Ovary (tissue), 9 donors: ENCODE results near the gene TRA2B. TPM values are rescaled to one million over a fixed set of nuclear protein-coding genes. Genes with fewer than 3 reads are reported as not detected.

Source experiments
- DNase-seq, 5 donors: peaks; one replicate each; pipeline ENCODE4 v3.0.0-alpha.2; 2019 to 2020
- H3K27ac ChIP-seq, 2 donors: fragments of 200-600 bp; one replicate each; pipeline versions ENCODE4 v1.5.1 to v1.8.0; 2019 to 2022
- H3K27me3 ChIP-seq: fragments of 200-600 bp; one replicate; pipeline ENCODE4 v1.8.0; 2022
- H3K36me3 ChIP-seq: fragments of 200-600 bp; sonication (generic); one replicate; pipeline ENCODE4 v1.5.1; 2019
- H3K4me1 ChIP-seq: one replicate; pipeline ENCODE4 v1.8.1; 2013; ENCODE audit warnings: mild to moderate bottlenecking, moderate library complexity; ENCODE audit not compliant: insufficient read depth
- H3K4me3 ChIP-seq: fragments of 200-600 bp; sonication (generic); one replicate; pipeline ENCODE4 v1.5.1; 2017
- H3K9me3 ChIP-seq, 2 donors: fragments of 200-600 bp in 1 of 2; sonication (generic) in 1 of 2; one replicate each; pipeline versions ENCODE4 v1.5.1 to v1.8.1; 2013 to 2019; ENCODE audit warnings: mild to moderate bottlenecking in 1 of 2, moderate library complexity in 1 of 2
- EP300 ChIP-seq: sonication (generic); formaldehyde crosslinking; IDR thresholded peaks from one replicate; pipeline ENCODE4 v1.6.1; 2017; ENCODE audit warnings: antibody characterized with exemption
- POLR2A ChIP-seq: fragments of 450-650 bp; IDR thresholded peaks from one replicate; pipeline ENCODE4 v1.6.1; 2017; ENCODE audit warnings: antibody characterized with exemption, mild to moderate bottlenecking, moderate library complexity
- WGBS, 3 donors: extraction: QIAGEN DNeasy Blood & Tissue Kit in 1 of 3; methylation state at CpG; one replicate each; pipeline versions ENCODE4 v1.1.5 to v1.1.7; 2013 to 2017; 5-methylcytosine and 5-hydroxymethylcytosine counted together
- intact Hi-C, 4 donors: fragments of 100-400 bp; cut with DNase I; formaldehyde crosslinking; loops; one replicate each; pipeline versions ENCODE4 v1.11.0 to v1.15.1; 2022 to 2023
- polyA plus RNA-seq, 2 donors: library from polyadenylated mRNA; stranded (reverse); fragments of 200-250 nt in 1 of 2; fragments of 350-450 nt in 1 of 2; fragmentation: Illumina TruSeq in 1 of 2; extraction: RNeasy Lipid Tissue Mini Kit (QIAGEN cat#74804) in 1 of 2; gene quantifications; one replicate each; pipeline ENCODE4 v1.2.3, GENCODE V29; 2013 to 2014
- total RNA-seq, 7 donors: library from RNA; depleted of rRNA in 2 of 7; stranded (reverse); fragments of >200 nt in 2 of 7; fragmentation: NEBNext Ultra II Directional in 3 of 7; extraction: Animal tissue kit (Norgen Biotek cat#: 25700) in 3 of 7; gene quantifications; one replicate each; pipeline versions ENCODE4 v1.1.0 to v1.2.4, GENCODE V29; 2016 to 2023
- TF ChIP-seq, protein P1 (sequence below), 3 donors: fragments of 450-650 bp in 2 of 3; fragments of 200-600 bp in 1 of 3; IDR thresholded peaks; one replicate each; pipeline versions ENCODE4 v1.5.1 to v1.8.0; 2016 to 2022; ENCODE audit warnings: antibody characterized with exemption in 3 of 3, mild to moderate bottlenecking in 1 of 3
- donor health status: DM: no; HTN: no; CAD: no; lungs with moderate emphysema.
- donor health status: DM: no; HTN: no; CAD: no.
- donor health status: Bipolar disorder and iron deficiency.
- donor health status: DM: yes; HTN: yes; CAD: no.
- donor health status: DM: no; HTN: no; CAD: no.
- donor health status: DM: yes; HTN: yes; CAD: no.

TRA2B gene
- total and polyA plus RNA-seq, 9 donors = 83.0 to 158 (median 119) TPM

DNA sequence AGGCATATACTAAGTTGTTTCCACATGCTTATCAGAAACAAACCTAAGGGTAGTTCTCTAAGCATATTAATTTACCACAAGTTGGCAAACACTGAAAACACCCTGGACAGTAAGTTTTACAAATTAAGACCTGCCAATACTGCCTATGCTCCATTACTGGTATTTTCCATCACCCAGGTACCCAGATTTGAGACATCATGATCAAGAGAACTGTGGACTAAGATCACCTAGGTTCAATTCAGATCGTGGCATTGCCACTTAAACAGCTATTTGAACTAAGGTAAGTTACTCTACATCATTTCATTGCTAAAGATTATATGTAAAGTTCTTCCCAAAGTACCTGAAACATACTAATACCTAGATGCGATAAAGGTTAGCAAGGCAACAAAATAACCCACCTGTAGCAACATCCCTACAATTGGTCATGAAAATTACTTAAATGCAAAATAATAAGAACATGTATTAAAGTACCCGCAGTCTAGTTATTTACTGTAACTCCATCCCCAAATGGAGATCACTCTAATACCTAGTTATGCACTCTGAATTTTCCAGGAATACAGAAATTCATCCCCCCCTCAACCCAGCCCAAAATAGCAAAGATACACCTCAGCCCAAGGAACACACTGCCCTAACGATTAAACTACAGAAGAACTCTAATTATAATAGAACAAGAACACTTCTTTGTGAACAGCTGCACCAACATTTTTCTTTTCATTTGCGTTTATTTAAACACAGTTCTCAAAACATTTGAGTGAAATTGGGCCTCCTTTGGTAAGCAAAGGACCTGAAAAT lies 21.6 kb downstream of the TRA2B start:
- TF ChIP-seq POLR2A (no peak), EP300 (no peak)
- TF ChIP-seq, protein P1, sequence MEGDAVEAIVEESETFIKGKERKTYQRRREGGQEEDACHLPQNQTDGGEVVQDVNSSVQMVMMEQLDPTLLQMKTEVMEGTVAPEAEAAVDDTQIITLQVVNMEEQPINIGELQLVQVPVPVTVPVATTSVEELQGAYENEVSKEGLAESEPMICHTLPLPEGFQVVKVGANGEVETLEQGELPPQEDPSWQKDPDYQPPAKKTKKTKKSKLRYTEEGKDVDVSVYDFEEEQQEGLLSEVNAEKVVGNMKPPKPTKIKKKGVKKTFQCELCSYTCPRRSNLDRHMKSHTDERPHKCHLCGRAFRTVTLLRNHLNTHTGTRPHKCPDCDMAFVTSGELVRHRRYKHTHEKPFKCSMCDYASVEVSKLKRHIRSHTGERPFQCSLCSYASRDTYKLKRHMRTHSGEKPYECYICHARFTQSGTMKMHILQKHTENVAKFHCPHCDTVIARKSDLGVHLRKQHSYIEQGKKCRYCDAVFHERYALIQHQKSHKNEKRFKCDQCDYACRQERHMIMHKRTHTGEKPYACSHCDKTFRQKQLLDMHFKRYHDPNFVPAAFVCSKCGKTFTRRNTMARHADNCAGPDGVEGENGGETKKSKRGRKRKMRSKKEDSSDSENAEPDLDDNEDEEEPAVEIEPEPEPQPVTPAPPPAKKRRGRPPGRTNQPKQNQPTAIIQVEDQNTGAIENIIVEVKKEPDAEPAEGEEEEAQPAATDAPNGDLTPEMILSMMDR (IDR thresholded peaks at IDR 0.05) = no peak
- DNase-seq = no peak
- H3K9me3 ChIP-seq = no peaks in the 10 kb centered on the region
- no peaks in the 10 kb centered on the region for H3K36me3 ChIP-seq
- H3K4me3 ChIP-seq = no peak overlapping the region
- no peaks in the 10 kb centered on the region for H3K27me3 ChIP-seq
- H3K27ac ChIP-seq = no peak overlapping the region
- 75 to 87% (median 79%) methylated on average over 5 of the region's 5 CpGs for WGBS, 3 donors
- intact Hi-C loops = no loop called here
- no peaks in the 10 kb centered on the region for H3K4me1 ChIP-seq

DNA sequence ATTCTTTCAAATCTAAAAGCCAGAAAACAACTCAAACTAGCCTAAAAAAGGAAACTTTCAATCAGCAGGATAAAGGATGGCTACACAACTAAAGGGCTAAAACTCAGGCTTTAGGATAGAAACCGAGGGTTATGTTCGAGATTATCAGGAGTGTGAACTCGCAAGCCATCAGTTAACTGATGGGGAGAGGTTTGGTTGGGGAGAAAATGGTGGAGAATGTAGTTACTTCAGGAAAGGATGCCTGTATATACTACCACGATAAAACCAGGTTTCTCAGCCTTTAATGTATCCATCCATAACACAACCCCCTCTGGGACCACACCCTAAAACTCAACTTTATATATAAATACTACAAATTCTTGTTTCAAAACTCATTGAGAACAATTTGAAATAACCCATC lies 22.2 kb downstream of the TRA2B start:
- H3K4me3 ChIP-seq = no peak overlapping the region
- TF ChIP-seq EP300 (no peak), POLR2A (no peak)
- TF ChIP-seq, protein P1 (IDR thresholded peaks at IDR 0.05) = no peak
- H3K9me3 ChIP-seq = no peaks in the 10 kb centered on the region
- no peak overlapping the region for H3K27ac ChIP-seq
- no peaks in the 10 kb centered on the region for H3K27me3 ChIP-seq
- WGBS, 3 donors = 85 to 91% (median 86%) methylated on average over 4 of the region's 4 CpGs
- intact Hi-C loops = no loop called here
- no peaks in the 10 kb centered on the region for H3K36me3 ChIP-seq
- H3K4me1 ChIP-seq = no peaks in the 10 kb centered on the region
- no peak for DNase-seq

GRCh38 chr3:185914911-185915629 lies 22.7 kb downstream of the TRA2B start:
- TF ChIP-seq POLR2A = no peak
- TF ChIP-seq, protein P1 (IDR thresholded peaks at IDR 0.05) = no peak
- no peak for TF ChIP-seq EP300
- Histone ChIP-seq H3K4me1 (no peaks in the 10 kb centered on the region), H3K36me3 (no peaks in the 10 kb centered on the region), H3K27me3 (no peaks in the 10 kb centered on the region), H3K9me3 (no peaks in the 10 kb centered on the region), H3K27ac (no peak overlapping the region), H3K4me3 (no peak overlapping the region)
- DNase-seq = no peak
- 93% methylated on average over 6 of the region's 6 CpGs for WGBS, 3 donors
- intact Hi-C loops = no loop called here

DNA sequence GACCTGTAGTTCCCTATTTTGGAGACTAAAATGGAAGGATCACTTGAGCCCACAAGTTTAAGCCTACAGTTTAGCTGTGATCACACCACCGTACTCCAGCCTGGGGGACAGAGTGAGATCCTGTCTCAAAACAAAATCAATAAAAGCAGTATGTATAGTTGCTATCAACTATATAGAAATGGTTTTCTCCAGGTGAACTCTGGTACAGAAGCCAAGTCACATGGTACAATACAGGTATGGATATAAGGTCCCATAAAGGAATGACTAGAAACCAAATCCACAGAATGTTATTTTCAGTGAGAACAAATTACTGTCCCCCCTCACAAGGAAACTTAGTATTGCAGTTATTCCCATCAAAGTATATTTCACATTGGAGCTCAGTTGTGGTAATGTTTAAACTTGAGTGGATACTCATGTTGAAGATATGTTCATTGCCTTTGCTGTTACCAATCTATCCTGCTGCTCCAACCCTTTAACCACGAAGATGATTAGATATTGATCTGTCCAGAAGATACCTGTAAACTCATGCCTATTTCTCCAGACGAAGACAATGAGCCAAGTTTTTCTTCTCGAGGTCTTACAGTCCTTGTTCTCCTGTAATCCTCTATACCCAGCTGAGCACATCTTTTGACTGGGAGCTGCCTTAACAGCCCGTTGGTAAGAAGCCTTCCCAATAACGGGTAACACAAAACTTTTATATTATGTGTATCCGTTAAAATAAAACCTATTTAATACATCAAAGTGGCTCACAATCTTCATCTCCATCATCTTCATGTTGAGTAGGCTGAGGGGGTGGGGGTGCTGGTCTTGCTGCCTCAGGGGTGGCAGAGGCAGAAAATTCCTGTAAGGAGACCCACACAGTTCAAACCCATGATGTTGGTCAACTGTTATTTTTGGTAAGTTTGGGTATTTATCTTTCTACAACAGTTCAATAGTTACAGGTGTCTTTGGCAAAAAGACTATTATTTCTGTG lies 24.6 kb downstream of the TRA2B start:
- intact Hi-C loops = no loop called here
- WGBS, 3 donors = 49 to 65% (median 50%) methylated on average over 7 of the region's 7 CpGs

More for the DNA sequence above, 24.6 kb downstream of the TRA2B start:
- DNase-seq = no peak
- TF ChIP-seq, protein P1 (IDR thresholded peaks at IDR 0.05) = no peak
- TF ChIP-seq EP300 (no peak), POLR2A (no peak)
- Histone ChIP-seq H3K9me3 (no peaks in the 10 kb centered on the region), H3K27ac (no peak overlapping the region), H3K4me1 (no peaks in the 10 kb centered on the region), H3K27me3 (no peaks in the 10 kb centered on the region), H3K4me3 (no peak overlapping the region), H3K36me3 (no peaks in the 10 kb centered on the region)
